HCT116 (cell line): ENCODE data around the gene TRAF3IP1.

Source experiments
- POLR2AphosphoS5 ChIP-seq: IDR thresholded peaks from 2 replicates; pipeline ENCODE4 v1.6.1; 2011; ENCODE audit warnings: mild to moderate bottlenecking, low read depth, low read length, moderate library complexity
- RAD21 ChIP-seq: IDR thresholded peaks from 2 replicates; pipeline ENCODE4 v1.6.1; 2012; ENCODE audit warnings: low read depth, mild to moderate bottlenecking
- TCF7L2 ChIP-seq: IDR thresholded peaks from 2 replicates; pipeline ENCODE4 v1.7.0; 2011; ENCODE audit warnings: borderline replicate concordance, inconsistent platforms; ENCODE audit not compliant: insufficient read depth, insufficient read length; ENCODE audit errors: extremely low read depth
- TF ChIP-seq, protein P1 (sequence below), 3 experiments: fragments of 200-600 bp in 1 of 3; sonication (generic) in 1 of 3; IDR thresholded peaks in 2 of 3; conservative IDR thresholded peaks in 1 of 3; 2 replicates each; pipeline ENCODE4 v1.5.1; 2012 to 2017; ENCODE audit warnings: low read depth in 2 of 3, low read length in 2 of 3, antibody characterized with exemption in 1 of 3, borderline replicate concordance in 1 of 3, control low read depth in 1 of 3, mild to moderate bottlenecking in 1 of 3, mixed read lengths in 1 of 3, mixed run types in 1 of 3, moderate library complexity in 1 of 3; ENCODE audit not compliant: insufficient read depth in 1 of 3
- TF ChIP-seq, protein P2 (sequence below): IDR thresholded peaks from 2 replicates; pipeline ENCODE4 v1.6.1; 2012

- TF ChIP-seq RAD21 (no peak), POLR2AphosphoS5 (no peak), TCF7L2 (no peak)
- TF ChIP-seq, protein P1, sequence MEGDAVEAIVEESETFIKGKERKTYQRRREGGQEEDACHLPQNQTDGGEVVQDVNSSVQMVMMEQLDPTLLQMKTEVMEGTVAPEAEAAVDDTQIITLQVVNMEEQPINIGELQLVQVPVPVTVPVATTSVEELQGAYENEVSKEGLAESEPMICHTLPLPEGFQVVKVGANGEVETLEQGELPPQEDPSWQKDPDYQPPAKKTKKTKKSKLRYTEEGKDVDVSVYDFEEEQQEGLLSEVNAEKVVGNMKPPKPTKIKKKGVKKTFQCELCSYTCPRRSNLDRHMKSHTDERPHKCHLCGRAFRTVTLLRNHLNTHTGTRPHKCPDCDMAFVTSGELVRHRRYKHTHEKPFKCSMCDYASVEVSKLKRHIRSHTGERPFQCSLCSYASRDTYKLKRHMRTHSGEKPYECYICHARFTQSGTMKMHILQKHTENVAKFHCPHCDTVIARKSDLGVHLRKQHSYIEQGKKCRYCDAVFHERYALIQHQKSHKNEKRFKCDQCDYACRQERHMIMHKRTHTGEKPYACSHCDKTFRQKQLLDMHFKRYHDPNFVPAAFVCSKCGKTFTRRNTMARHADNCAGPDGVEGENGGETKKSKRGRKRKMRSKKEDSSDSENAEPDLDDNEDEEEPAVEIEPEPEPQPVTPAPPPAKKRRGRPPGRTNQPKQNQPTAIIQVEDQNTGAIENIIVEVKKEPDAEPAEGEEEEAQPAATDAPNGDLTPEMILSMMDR (IDR thresholded peaks at IDR 0.05 in 2 of 3, conservative IDR thresholded peaks at IDR 0.05 in 1 of 3; ENCODE audit: borderline replicate concordance in 1 of 3, insufficient read depth in 1 of 3, low read depth in 2 of 3, low read length in 2 of 3) = no peak
- TF ChIP-seq, protein P2, sequence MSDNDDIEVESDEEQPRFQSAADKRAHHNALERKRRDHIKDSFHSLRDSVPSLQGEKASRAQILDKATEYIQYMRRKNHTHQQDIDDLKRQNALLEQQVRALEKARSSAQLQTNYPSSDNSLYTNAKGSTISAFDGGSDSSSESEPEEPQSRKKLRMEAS = no peak
Measured at GRCh38 chr2:238331916-238332315, 11.6 kb downstream of the TRAF3IP1 start.
